ENCODE data around the gene FLACC1.

DNA sequence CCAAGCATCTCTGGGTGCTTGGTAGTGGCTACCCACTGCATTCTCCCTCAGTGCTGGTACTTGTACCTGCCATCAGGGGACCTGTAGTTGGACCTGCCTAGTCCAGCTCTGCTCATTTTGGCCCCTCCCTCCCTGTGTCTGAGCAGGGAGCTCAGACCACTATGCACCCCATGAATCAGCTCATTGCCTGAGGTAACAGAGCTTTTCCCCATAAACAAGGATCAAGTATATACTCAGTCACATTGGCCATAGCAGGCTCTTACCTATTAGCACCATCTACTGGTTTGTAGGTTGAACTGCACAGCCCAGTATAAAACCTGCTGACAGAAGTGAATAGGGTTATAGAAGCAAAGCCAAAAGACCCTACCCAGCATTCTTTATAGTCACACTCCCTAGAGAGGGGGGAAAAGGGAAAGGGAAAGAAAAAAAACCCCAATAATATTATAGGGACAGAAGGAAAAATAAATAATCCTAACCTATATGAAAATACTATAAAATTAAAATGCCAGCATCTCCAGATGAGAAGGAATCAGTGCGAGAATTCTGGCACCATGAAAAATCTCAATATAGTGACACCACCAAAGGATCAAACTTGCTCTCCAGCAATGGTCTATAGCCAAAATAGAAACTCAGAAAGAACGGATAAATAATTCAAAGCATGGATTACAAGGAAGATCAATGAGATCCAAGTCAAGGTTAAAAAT is 6.9 kb upstream of the FLACC1 start:
- TF ChIP-seq, protein P1, sequence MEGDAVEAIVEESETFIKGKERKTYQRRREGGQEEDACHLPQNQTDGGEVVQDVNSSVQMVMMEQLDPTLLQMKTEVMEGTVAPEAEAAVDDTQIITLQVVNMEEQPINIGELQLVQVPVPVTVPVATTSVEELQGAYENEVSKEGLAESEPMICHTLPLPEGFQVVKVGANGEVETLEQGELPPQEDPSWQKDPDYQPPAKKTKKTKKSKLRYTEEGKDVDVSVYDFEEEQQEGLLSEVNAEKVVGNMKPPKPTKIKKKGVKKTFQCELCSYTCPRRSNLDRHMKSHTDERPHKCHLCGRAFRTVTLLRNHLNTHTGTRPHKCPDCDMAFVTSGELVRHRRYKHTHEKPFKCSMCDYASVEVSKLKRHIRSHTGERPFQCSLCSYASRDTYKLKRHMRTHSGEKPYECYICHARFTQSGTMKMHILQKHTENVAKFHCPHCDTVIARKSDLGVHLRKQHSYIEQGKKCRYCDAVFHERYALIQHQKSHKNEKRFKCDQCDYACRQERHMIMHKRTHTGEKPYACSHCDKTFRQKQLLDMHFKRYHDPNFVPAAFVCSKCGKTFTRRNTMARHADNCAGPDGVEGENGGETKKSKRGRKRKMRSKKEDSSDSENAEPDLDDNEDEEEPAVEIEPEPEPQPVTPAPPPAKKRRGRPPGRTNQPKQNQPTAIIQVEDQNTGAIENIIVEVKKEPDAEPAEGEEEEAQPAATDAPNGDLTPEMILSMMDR (IDR thresholded peaks at IDR 0.05) = peak; percentile 64 to 93 (median 80)
- TF ChIP-seq POLR2A (IDR thresholded peaks at IDR 0.05) = no peak

Data from esophagus squamous epithelium (tissue), 4 donors.